HepG2 (cell line): ENCODE data around the gene ASAP2. TPM values are rescaled to one million over a fixed set of nuclear protein-coding genes. Genes with fewer than 3 reads are reported as not detected.

Experiments used
- ATF7 ChIP-seq, 2 experiments: fragments of 450-650 bp in 1 of 2; sonication (generic) in 1 of 2; formaldehyde crosslinking in 1 of 2; IDR thresholded peaks; 2 replicates each; pipeline versions ENCODE4 v1.4.0 to v1.6.1; 2016 to 2020; ENCODE audit warnings: antibody characterized with exemption in 1 of 2, mild to moderate bottlenecking in 1 of 2, missing genetic modification reagents in 1 of 2
- CBX1 ChIP-seq: IDR thresholded peaks from one replicate; pipeline ENCODE4 v1.6.1; 2016; ENCODE audit warnings: antibody characterized with exemption, low read depth
- CSRNP1 ChIP-seq: sonication (generic); formaldehyde crosslinking; IDR thresholded peaks from 2 replicates; pipeline ENCODE4 v1.8.1; 2023; ENCODE audit warnings: mild to moderate bottlenecking, missing genetic modification reagents
- DNMT3B ChIP-seq: conservative IDR thresholded peaks from 2 replicates; pipeline ENCODE4 v1.6.1; 2016; ENCODE audit warnings: missing biosample characterization, control low read depth
- ESRRA ChIP-seq: sonication (generic); formaldehyde crosslinking; IDR thresholded peaks from 2 replicates; pipeline ENCODE4 v1.5.1; 2020; ENCODE audit warnings: mild to moderate bottlenecking, low read depth, missing genetic modification reagents
- GMEB2 ChIP-seq: IDR thresholded peaks from 2 replicates; pipeline ENCODE4 v1.6.1; 2016; ENCODE audit warnings: missing biosample characterization, missing genetic modification reagents, low read depth
- HNF4A ChIP-seq: sonication (generic); formaldehyde crosslinking; IDR thresholded peaks from 2 replicates; pipeline ENCODE4 v1.4.0; 2020; ENCODE audit warnings: missing genetic modification reagents
- LCORL ChIP-seq, 2 experiments: fragments of 450-650 bp in 1 of 2; sonication (generic) in 1 of 2; formaldehyde crosslinking in 1 of 2; IDR thresholded peaks; 2 replicates each; pipeline versions ENCODE4 v1.5.0 to v1.6.1; 2017 to 2020; ENCODE audit warnings: antibody characterized with exemption in 1 of 2, missing genetic modification reagents in 1 of 2
- MAFK ChIP-seq, 2 experiments: IDR thresholded peaks in 1 of 2; conservative IDR thresholded peaks in 1 of 2; 2 replicates each; pipeline ENCODE4 v1.6.1; 2011; ENCODE audit warnings: improper control_type of control experiment in 2 of 2, low read length in 2 of 2
- PAXIP1 ChIP-seq: sonication (generic); formaldehyde crosslinking; conservative IDR thresholded peaks from 2 replicates; pipeline ENCODE4 v1.4.0; 2020; ENCODE audit warnings: mild to moderate bottlenecking, missing genetic modification reagents, moderate library complexity
- PHF21A ChIP-seq: sonication (generic); formaldehyde crosslinking; IDR thresholded peaks from 2 replicates; pipeline ENCODE4 v1.5.0; 2020; ENCODE audit warnings: mild to moderate bottlenecking, missing genetic modification reagents
- POLR2A ChIP-seq, 2 experiments: IDR thresholded peaks; 2 replicates each; pipeline ENCODE4 v1.6.1; 2011; ENCODE audit warnings: low read depth in 2 of 2, low read length in 2 of 2, mild to moderate bottlenecking in 1 of 2, moderate library complexity in 1 of 2; ENCODE audit not compliant: insufficient read depth in 1 of 2
- SOX5 ChIP-seq: IDR thresholded peaks from 2 replicates; pipeline ENCODE4 v1.6.1; 2016; ENCODE audit warnings: borderline replicate concordance
- SRSF4 ChIP-seq: fragments of 200-400 bp; formaldehyde crosslinking; IDR thresholded peaks from one replicate; pipeline ENCODE4 v1.6.1; 2018; ENCODE audit warnings: mild to moderate bottlenecking, low read depth, low read length, moderate library complexity; ENCODE audit not compliant: poor library complexity, severe bottlenecking
- STAG1 ChIP-seq: sonication (generic); formaldehyde crosslinking; IDR thresholded peaks from 2 replicates; pipeline ENCODE4 v1.4.0; 2020; ENCODE audit warnings: missing genetic modification reagents
- THYN1 ChIP-seq: sonication (generic); formaldehyde crosslinking; IDR thresholded peaks from 2 replicates; pipeline ENCODE4 v1.8.1; 2023; ENCODE audit warnings: low read depth, mild to moderate bottlenecking, moderate library complexity, missing genetic modification reagents, borderline replicate concordance
- ZNF260 ChIP-seq: sonication (generic); formaldehyde crosslinking; IDR thresholded peaks from 2 replicates; pipeline ENCODE4 v1.4.0; 2020; ENCODE audit warnings: missing genetic modification reagents, low read depth, mild to moderate bottlenecking, borderline replicate concordance
- ZNF292 ChIP-seq: sonication (generic); formaldehyde crosslinking; IDR thresholded peaks from 2 replicates; pipeline ENCODE4 v1.8.1; 2022; ENCODE audit warnings: mild to moderate bottlenecking, low read depth, missing genetic modification reagents, borderline replicate concordance
- ZNF431 ChIP-seq: sonication (generic); formaldehyde crosslinking; IDR thresholded peaks from 2 replicates; pipeline ENCODE4 v1.9.0; 2022; ENCODE audit warnings: missing genetic modification reagents, low read depth, mild to moderate bottlenecking, borderline replicate concordance
- ZNF44 ChIP-seq: sonication (generic); formaldehyde crosslinking; IDR thresholded peaks from 2 replicates; pipeline ENCODE4 v1.5.1; 2020; ENCODE audit warnings: mild to moderate bottlenecking, missing genetic modification reagents
- ZNF546 ChIP-seq: sonication (generic); formaldehyde crosslinking; conservative IDR thresholded peaks from 2 replicates; pipeline ENCODE4 v1.8.1; 2023; ENCODE audit warnings: mild to moderate bottlenecking, missing genetic modification reagents
- ZNF674 ChIP-seq: sonication (generic); formaldehyde crosslinking; IDR thresholded peaks from 2 replicates; pipeline ENCODE4 v1.5.0; 2020; ENCODE audit warnings: low read depth, mild to moderate bottlenecking, missing genetic modification reagents
- ZNF781 ChIP-seq: sonication (generic); formaldehyde crosslinking; IDR thresholded peaks from 2 replicates; pipeline ENCODE4 v1.5.1; 2020; ENCODE audit warnings: borderline replicate concordance, mild to moderate bottlenecking, missing genetic modification reagents; ENCODE audit errors: not compliant biosample characterization
- polyA plus RNA-seq, 8 experiments: library from polyadenylated mRNA; depleted of rRNA in 3 of 8; stranded (reverse) in 7 of 8; unstranded in 1 of 8; fragments of >200 nt; fragmentation: Illumina TruSeq in 4 of 8; extraction: Trizol in 4 of 8; gene quantifications; 2 replicates each; pipeline versions ENCODE4 v1.2.1 to v1.2.3, GENCODE V29; 2011 to 2016; ENCODE audit warnings: low read depth in 4 of 8, missing spikeins in 1 of 8, mixed read lengths in 1 of 8; ENCODE audit not compliant: insufficient read depth in 1 of 8
- total RNA-seq, 5 experiments: library from RNA; depleted of rRNA; stranded (reverse); fragments of >200 nt; fragmentation: Illumina TruSeq; extraction: Trizol; gene quantifications; 2 replicates each; pipeline ENCODE4 v1.2.3, GENCODE V29; 2016; ENCODE audit warnings: low read depth in 1 of 5

ASAP2 gene
- total and polyA plus RNA-seq, 2 of the 13 experiments (the other 11 are each of a cell fraction or from before 2014, with no cell fraction given), result 7.3 to 22.3 TPM

- TF ChIP-seq SRSF4, result no peak
- TF ChIP-seq ZNF260 (CRISPR knock-in tag), result no peak
- TF ChIP-seq STAG1 (CRISPR knock-in tag), result 0 out of 2 replicates have a peak, but pooled peaks have one; percentile 13
- no peak for TF ChIP-seq ZNF44 (CRISPR knock-in tag)
- peak; percentile 90 for TF ChIP-seq ESRRA
- TF ChIP-seq ZNF431 (CRISPR knock-in tag), result no peak; the same call in 1 of the 2 replicates
- no peak for TF ChIP-seq ZNF674 (CRISPR knock-in tag)
- peak; percentile 90 for TF ChIP-seq PAXIP1 (CRISPR knock-in tag)
- TF ChIP-seq CSRNP1 (CRISPR knock-in tag), result no peak
- TF ChIP-seq ZNF292 (CRISPR knock-in tag), result peak; percentile 58; the same call in 1 of the 2 replicates
- peak; percentile 52; the same call in 1 of the 2 replicates for TF ChIP-seq PHF21A (CRISPR knock-in tag)
- TF ChIP-seq ZNF546, result no peak
- no peak for TF ChIP-seq THYN1 (CRISPR knock-in tag)
- TF ChIP-seq POLR2A (IDR thresholded peaks at IDR 0.05; ENCODE audit: insufficient read depth in 1 of 2, low read depth in 2 of 2, low read length in 2 of 2), result no peak
- TF ChIP-seq LCORL (IDR thresholded peaks at IDR 0.05), result no peak
- peak; percentile 91 for TF ChIP-seq LCORL (CRISPR knock-in tag; IDR thresholded peaks at IDR 0.05)
- no peak for TF ChIP-seq DNMT3B (CRISPR knock-in tag)
- TF ChIP-seq SOX5 (CRISPR knock-in tag), result peak; percentile 70; the same call in 1 of the 2 replicates
- no peak for TF ChIP-seq CBX1
- peak; percentile 91 for TF ChIP-seq HNF4A (CRISPR knock-in tag)
- no peak for TF ChIP-seq ZNF781 (CRISPR knock-in tag)
- TF ChIP-seq GMEB2 (CRISPR knock-in tag), result no peak
- TF ChIP-seq ATF7 (IDR thresholded peaks at IDR 0.05), result no peak
- TF ChIP-seq ATF7 (CRISPR knock-in tag; IDR thresholded peaks at IDR 0.05), result no peak
- TF ChIP-seq MAFK (conservative IDR thresholded peaks at IDR 0.05 in 1 of 2, IDR thresholded peaks at IDR 0.05 in 1 of 2; ENCODE audit: low read length in 2 of 2), result no peak
These were observed 158.3 kb downstream of the ASAP2 start (continued) for GRCh38 chr2:9364791-9365497.
